B cell (primary cell): Measurements from ENCODE around the gene RUBCNL. TPM values are rescaled to one million over a fixed set of nuclear protein-coding genes. Genes with fewer than 3 reads are reported as not detected.

Experiments
- ATAC-seq: fragments of 200-7000 bp; cut with Tn5 transposase; one replicate; pipeline ENCODE4 v1.10.0; 2021; ENCODE audit warnings: low read depth, mild to moderate bottlenecking, moderate number of reproducible peaks, moderate library complexity
- CTCF ChIA-PET: fragments of 350-600 bp; sonication (Branson Sonifier 250); formaldehyde crosslinking; loops from one replicate; lab custom pipeline; 2021; ENCODE audit warnings: antibody characterized with exemption, inconsistent platforms; lab: Charles Lee
- POLR2A ChIA-PET: fragments of 350-600 bp; sonication (Branson Sonifier 250); formaldehyde crosslinking; loops from one replicate; lab custom pipeline; 2021; ENCODE audit warnings: antibody characterized with exemption; lab: Charles Lee
- DNase-seq: peaks from one replicate; pipeline ENCODE4 v3.0.0; 2013
- H2AFZ ChIP-seq: 2 replicates; pipeline ENCODE4 v1.6.1; 2012; ENCODE audit warnings: mild to moderate bottlenecking, low read depth, low read length; ENCODE audit not compliant: insufficient read depth, poor library complexity, severe bottlenecking
- H3K27ac ChIP-seq, 2 donors: 1 replicate in 1 of 2; 2 replicates in 1 of 2; pipeline ENCODE4 v1.5.1; 2012 to 2013; ENCODE audit warnings: low read length in 2 of 2, mild to moderate bottlenecking in 2 of 2, moderate library complexity in 1 of 2
- H3K27me3 ChIP-seq, 4 experiments: fragments of 200-600 bp in 1 of 4; sonication (generic) in 1 of 4; replicated peaks in 1 of 4; 1 replicate in 2 of 4; 2 replicates in 2 of 4; pipeline versions ENCODE4 v1.6.1 to v1.7.0; 2013 to 2016; ENCODE audit warnings: low read length in 3 of 4, mild to moderate bottlenecking in 2 of 4, mixed read lengths in 1 of 4, moderate library complexity in 1 of 4; ENCODE audit not compliant: insufficient read depth in 4 of 4, control insufficient read depth in 3 of 4; ENCODE audit errors: control extremely low read depth in 1 of 4
- H3K36me3 ChIP-seq, 2 experiments: replicated peaks in 1 of 2; 1 replicate in 1 of 2; 2 replicates in 1 of 2; pipeline versions ENCODE4 v1.6.1 to v1.7.1; 2013; ENCODE audit warnings: low read length in 1 of 2; ENCODE audit not compliant: insufficient read depth in 2 of 2, control insufficient read depth in 1 of 2; ENCODE audit errors: control extremely low read depth in 1 of 2, extremely low read depth in 1 of 2
- H3K4me1 ChIP-seq, 2 donors: fragments of 200-600 bp in 1 of 2; sonication (generic) in 1 of 2; 1 replicate in 1 of 2; 2 replicates in 1 of 2; pipeline versions ENCODE4 v1.5.1 to v1.6.1; 2013 to 2017; ENCODE audit warnings: low read length in 2 of 2; ENCODE audit not compliant: control insufficient read depth in 2 of 2, insufficient read depth in 2 of 2
- H3K4me2 ChIP-seq: replicated peaks from 2 replicates; pipeline ENCODE3; 2012; ENCODE audit warnings: mild to moderate bottlenecking, low read depth, low read length; ENCODE audit not compliant: poor library complexity, severe bottlenecking
- H3K4me3 ChIP-seq, 5 experiments: fragments of 200-600 bp in 1 of 5; sonication (generic) in 1 of 5; 1 replicate in 3 of 5; 2 replicates in 2 of 5; pipeline versions ENCODE4 v1.5.1 to v1.7.0; 2011 to 2016; ENCODE audit warnings: low read length in 4 of 5, mild to moderate bottlenecking in 4 of 5, low read depth in 2 of 5, control low read depth in 1 of 5, moderate library complexity in 1 of 5; ENCODE audit not compliant: insufficient read depth in 1 of 5; ENCODE audit errors: control extremely low read depth in 1 of 5, extremely low read depth in 1 of 5
- H3K79me2 ChIP-seq: fragments of 200-600 bp; sonication (generic); one replicate; pipeline ENCODE4 v1.6.0; 2016; ENCODE audit warnings: low read length; ENCODE audit not compliant: control insufficient read depth, insufficient read depth
- H3K9ac ChIP-seq: fragments of 200-600 bp; sonication (generic); 2 replicates; pipeline ENCODE4 v1.6.1; 2017; ENCODE audit warnings: mild to moderate bottlenecking, low read length, moderate library complexity
- H3K9me3 ChIP-seq, 3 donors: one replicate each; pipeline versions ENCODE4 v1.6.1 to v1.7.1; 2013; ENCODE audit warnings: low read length in 2 of 3; ENCODE audit not compliant: control insufficient read depth in 2 of 3, insufficient read depth in 1 of 3; ENCODE audit errors: control extremely low read depth in 1 of 3
- H4K20me1 ChIP-seq: 2 replicates; pipeline ENCODE4 v1.6.0; 2012; ENCODE audit warnings: mild to moderate bottlenecking, low read length; ENCODE audit not compliant: insufficient read depth, control insufficient read depth, poor library complexity, severe bottlenecking
- H3K27ac Mint-ChIP-seq: one replicate; pipeline ENCODE4 v1.8.0; 2021; ENCODE audit warnings: mixed read lengths
- H3K27me3 Mint-ChIP-seq: one replicate; pipeline ENCODE4 v1.8.0; 2021; ENCODE audit warnings: mixed read lengths
- H3K4me1 Mint-ChIP-seq: one replicate; pipeline ENCODE4 v1.8.0; 2021; ENCODE audit warnings: mixed read lengths
- H3K4me3 Mint-ChIP-seq: one replicate; pipeline ENCODE4 v1.8.0; 2021; ENCODE audit warnings: mixed read lengths
- H3K9me3 Mint-ChIP-seq: one replicate; pipeline ENCODE4 v1.8.0; 2022; ENCODE audit warnings: mixed read lengths; ENCODE audit not compliant: insufficient read depth
- EZH2 ChIP-seq: IDR thresholded peaks from 2 replicates; pipeline ENCODE4 v1.6.1; 2012; ENCODE audit warnings: borderline replicate concordance, low read depth, mild to moderate bottlenecking, moderate library complexity, low read length; ENCODE audit not compliant: insufficient read depth, poor library complexity, severe bottlenecking
- WGBS: methylation state at CpG from one replicate; pipeline ENCODE4 v1.1.5; 2013; ENCODE audit warnings: missing lambda C conversion rate; ENCODE audit not compliant: insufficient coverage; 5-methylcytosine and 5-hydroxymethylcytosine counted together
- intact Hi-C: fragments of 100-400 bp; cut with micrococcal nuclease; formaldehyde crosslinking; loops from one replicate; pipeline ENCODE4 v1.10.0; 2022
- polyA plus RNA-seq: library from polyadenylated mRNA; depleted of rRNA; stranded (reverse); fragments of >200 nt; gene quantifications from 2 replicates; pipeline ENCODE4 v1.2.3, GENCODE V29; 2012
- total RNA-seq, 2 donors: library from RNA; stranded (reverse); fragments of 120-200 nt in 1 of 2; gene quantifications; 1 replicate in 1 of 2; 2 replicates in 1 of 2; pipeline versions ENCODE4 v1.2.3 to v1.2.4, GENCODE V29; 2013 to 2022
- TF ChIP-seq, protein P1 (sequence below): fragments of 200-600 bp; IDR thresholded peaks from one replicate; pipeline ENCODE4 v1.8.0; 2022; ENCODE audit warnings: antibody characterized with exemption, mild to moderate bottlenecking

Gene RUBCNL
- total and polyA plus RNA-seq, 2 donors (not counting 1 experiment from before 2014, with no cell fraction given) = 185 to 370 TPM

DNA sequence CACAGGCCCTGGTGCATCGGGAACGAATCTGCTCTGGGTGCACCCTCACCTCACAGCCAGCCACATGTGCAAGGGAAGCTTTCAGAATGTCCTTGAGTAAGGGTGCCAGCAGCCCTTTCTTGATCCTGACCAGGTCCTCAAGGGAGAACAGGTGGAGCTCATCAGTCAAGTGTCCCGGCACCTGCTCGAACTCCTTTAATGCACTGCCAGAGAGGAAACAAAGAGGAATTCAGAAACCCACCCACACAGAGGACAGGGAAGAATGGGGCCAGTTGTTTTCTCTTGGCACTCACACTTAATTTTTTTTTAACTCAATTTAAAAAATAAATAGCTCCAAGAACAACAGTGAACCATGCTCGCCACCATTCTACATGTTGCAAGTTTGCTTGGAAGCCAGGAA is 41.7 kb downstream of the RUBCNL start:
- Mint-ChIP-seq H3K4me3 (no peak overlapping the region), H3K27me3 (no peaks in the 10 kb centered on the region), H3K9me3 (no peaks in the 10 kb centered on the region), H3K27ac (no peak overlapping the region), H3K4me1 (peaks cover 40% of the 10 kb centered on the region)
- intact Hi-C loops = no loop called here
- peaks cover 13 to 92% of the 10 kb centered on the region in 2 experiments for H3K36me3 ChIP-seq
- CTCF ChIA-PET = interaction anchor here (1.4 to 1.6 kb wide), 3 partner anchors 9 to 24 kb away, joined by 3 to 7 read pairs (median 3); no protein-coding TSS in a partner anchor
- H3K9ac ChIP-seq = no peak overlapping the region
- DNase-seq (no peak), ATAC-seq (no peak)
- POLR2A ChIA-PET = no interaction called here
- H3K79me2 ChIP-seq = peaks cover 11% of the 10 kb centered on the region
- H3K4me1 ChIP-seq = peaks cover 18 to 21% of the 10 kb centered on the region in 2 donors
- H3K4me2 ChIP-seq = no peak overlapping the region
- no peak overlapping the region for H3K4me3 ChIP-seq
- H3K27me3 ChIP-seq = no peaks in the 10 kb centered on the region
- peak overlapping the region in 1 of 2 donors; percentile 80 for H3K27ac ChIP-seq
- H3K9me3 ChIP-seq = no peaks in the 10 kb centered on the region
- no peak for TF ChIP-seq EZH2
- TF ChIP-seq, protein P1, sequence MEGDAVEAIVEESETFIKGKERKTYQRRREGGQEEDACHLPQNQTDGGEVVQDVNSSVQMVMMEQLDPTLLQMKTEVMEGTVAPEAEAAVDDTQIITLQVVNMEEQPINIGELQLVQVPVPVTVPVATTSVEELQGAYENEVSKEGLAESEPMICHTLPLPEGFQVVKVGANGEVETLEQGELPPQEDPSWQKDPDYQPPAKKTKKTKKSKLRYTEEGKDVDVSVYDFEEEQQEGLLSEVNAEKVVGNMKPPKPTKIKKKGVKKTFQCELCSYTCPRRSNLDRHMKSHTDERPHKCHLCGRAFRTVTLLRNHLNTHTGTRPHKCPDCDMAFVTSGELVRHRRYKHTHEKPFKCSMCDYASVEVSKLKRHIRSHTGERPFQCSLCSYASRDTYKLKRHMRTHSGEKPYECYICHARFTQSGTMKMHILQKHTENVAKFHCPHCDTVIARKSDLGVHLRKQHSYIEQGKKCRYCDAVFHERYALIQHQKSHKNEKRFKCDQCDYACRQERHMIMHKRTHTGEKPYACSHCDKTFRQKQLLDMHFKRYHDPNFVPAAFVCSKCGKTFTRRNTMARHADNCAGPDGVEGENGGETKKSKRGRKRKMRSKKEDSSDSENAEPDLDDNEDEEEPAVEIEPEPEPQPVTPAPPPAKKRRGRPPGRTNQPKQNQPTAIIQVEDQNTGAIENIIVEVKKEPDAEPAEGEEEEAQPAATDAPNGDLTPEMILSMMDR = no peak
- no peak overlapping the region for H2AFZ ChIP-seq
- 100% methylated on average over 4 of the region's 5 CpGs for WGBS
- peaks cover 42% of the 10 kb centered on the region for H4K20me1 ChIP-seq

DNA sequence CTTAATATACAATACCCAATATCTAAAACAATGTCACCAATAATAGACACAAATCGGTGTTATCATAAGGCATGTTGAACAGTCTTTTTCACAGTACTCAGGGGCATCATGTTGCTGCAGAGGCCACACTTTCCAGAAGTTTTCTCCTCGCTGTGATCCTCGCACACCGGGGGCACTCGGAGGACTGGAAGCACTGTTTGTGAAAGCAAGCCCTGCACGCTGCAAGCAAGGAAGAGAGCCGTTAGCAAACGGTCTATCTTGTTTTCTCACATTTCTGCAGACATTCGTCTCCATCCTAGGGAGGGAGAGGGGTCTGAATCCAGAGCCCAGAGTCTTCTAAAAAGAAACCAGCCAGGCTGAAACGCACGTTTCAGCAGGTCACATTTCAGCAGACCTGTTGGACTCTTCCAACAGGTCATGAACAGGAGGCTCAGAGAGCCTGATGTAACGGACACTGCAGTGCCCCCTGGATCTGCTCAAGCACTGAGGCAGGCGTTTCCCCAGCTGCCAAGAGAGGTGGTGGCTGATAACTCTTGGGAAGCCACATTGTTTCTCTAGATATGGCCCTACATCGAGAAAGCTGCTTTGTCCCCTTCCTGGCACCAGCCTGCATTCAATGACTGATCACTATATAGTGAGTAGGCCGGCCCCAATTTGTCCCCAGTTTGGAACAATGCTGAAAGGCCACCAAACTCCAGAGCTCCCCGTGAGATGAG is 43.6 kb downstream of the RUBCNL start:
- Histone ChIP-seq H3K27ac (peak overlapping the region in 1 of 2 donors; percentile 80), H3K4me3 (no peak overlapping the region), H4K20me1 (peaks cover 45% of the 10 kb centered on the region), H3K4me2 (no peak overlapping the region), H3K9ac (no peak overlapping the region), H3K9me3 (no peaks in the 10 kb centered on the region), H3K36me3 (peaks cover 8 to 83% of the 10 kb centered on the region in 2 experiments), H3K4me1 (peaks cover 31 to 33% of the 10 kb centered on the region in 2 donors), H3K27me3 (no peaks in the 10 kb centered on the region), H3K79me2 (peaks cover 1% of the 10 kb centered on the region), H2AFZ (no peak overlapping the region)
- DNase-seq (no peak), ATAC-seq (no peak)
- H3K27me3 Mint-ChIP-seq = no peaks in the 10 kb centered on the region
- H3K4me1 Mint-ChIP-seq = peaks cover 55% of the 10 kb centered on the region
- no peak overlapping the region for H3K4me3 Mint-ChIP-seq
- CTCF ChIA-PET = interaction anchor here (1.0 kb wide), 1 partner anchor 44 kb away, joined by 3 read pairs; the partner anchor contains the start of gene RUBCNL
- 98% methylated on average over 12 of the region's 16 CpGs for WGBS
- no peaks in the 10 kb centered on the region for H3K9me3 Mint-ChIP-seq
- intact Hi-C loops = loop anchor here (5.0 kb wide), 1 partner anchor 44 kb away; the partner anchor contains the start of gene RUBCNL
- H3K27ac Mint-ChIP-seq = peak overlapping the region; percentile 69
- no peak for TF ChIP-seq EZH2
- TF ChIP-seq, protein P1 = no peak
- POLR2A ChIA-PET = interaction anchor here (0.6 kb wide), 1 partner anchor 11 kb away, joined by 3 read pairs; no protein-coding TSS in a partner anchor
